IPS-18c (cell line): ENCODE data around the gene MMEL1.

Experiments used
- H3K4me3 ChIP-seq: 2 replicates; pipeline ENCODE4 v1.7.0; 2013; ENCODE audit warnings: low read depth, mild to moderate bottlenecking, low read length, moderate library complexity; ENCODE audit not compliant: insufficient read depth
- H3K9me3 ChIP-seq: one replicate; pipeline ENCODE4 v1.6.1; 2013; ENCODE audit warnings: mild to moderate bottlenecking, low read length, moderate library complexity; ENCODE audit not compliant: control insufficient read depth, insufficient read depth

Gene MMEL1

DNA sequence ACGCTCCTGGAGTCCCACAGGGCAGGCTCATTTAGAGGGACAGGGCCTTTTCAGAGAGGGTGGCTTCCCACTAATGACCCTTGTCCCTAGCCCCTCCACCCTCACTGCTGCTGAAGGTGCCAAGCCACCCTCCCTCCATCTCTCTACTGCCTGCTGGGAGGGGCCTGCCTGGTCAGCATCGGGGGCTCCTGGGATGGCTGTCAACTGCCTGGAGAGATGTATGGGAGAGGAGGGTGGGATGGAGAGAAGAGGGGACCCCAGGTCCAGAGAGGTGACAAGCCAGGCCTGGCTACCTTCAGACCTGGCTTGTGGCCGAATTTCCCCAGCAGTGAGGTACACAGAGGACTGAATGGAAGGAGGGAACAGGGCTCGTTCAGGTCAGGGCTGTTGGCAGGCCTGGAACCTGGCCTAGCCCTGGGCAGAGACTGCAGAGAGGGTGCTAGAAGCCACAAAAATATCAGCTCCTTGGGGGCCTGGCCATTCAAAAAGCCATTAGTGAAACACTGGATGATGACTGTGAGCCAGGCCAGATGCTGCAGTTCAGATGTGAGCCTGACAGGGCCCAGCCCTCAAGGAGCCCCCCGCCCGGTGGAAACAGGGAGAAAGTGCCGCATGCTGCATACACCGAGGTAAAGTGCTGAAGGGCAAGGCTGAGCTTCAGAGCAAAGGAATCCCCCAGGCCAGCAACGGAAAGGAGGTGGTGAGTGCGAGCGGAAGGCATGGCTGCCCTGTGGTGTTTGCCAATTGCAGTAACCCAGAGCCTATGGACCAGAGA is 20.0 kb downstream of the MMEL1 start:
- Histone ChIP-seq H3K4me3 (no peak overlapping the region), H3K9me3 (peaks cover 2% of the 10 kb centered on the region)

DNA sequence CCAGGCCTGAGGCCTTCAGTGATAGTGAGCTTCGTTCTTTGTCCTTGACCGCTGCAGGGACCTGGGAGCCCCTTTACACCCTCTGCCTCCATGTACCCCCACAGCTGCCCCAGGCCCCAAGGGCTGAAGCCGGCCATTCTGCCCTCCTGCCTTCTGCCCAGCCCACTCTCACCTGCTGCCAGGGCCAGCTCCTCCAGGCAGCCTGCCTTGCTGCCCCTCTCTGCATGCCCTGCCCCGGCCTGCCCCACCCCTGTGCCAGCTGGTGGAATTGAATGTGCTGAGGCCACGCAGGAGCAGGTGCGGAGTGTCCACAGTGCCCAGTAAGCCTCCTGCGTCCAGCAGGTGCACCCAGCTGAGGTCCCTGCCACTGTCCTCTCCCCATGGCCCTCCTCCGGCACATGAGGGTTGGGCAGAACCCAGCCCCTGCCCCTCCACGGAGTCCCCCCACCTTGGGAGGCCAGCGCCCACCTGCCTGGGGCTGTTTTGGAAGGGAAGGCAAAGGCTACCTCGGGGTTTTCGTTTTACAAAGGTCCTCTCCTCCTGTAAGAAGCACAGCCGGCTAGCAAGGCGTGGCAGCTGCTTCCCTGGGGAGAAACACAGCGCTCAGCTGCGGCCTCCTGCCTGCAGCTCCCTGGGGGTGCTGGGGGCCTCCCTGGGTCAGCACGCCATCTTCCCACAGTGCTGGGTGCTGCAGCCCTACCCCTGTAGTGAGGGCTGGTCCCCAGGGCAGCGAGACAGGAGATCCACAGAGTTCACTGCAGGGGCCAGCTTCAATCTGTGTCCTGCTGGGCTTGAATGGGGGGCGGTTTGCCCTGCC is 21.0 kb downstream of the MMEL1 start:
- Histone ChIP-seq H3K4me3 (no peak overlapping the region), H3K9me3 (peaks cover 2% of the 10 kb centered on the region)

DNA sequence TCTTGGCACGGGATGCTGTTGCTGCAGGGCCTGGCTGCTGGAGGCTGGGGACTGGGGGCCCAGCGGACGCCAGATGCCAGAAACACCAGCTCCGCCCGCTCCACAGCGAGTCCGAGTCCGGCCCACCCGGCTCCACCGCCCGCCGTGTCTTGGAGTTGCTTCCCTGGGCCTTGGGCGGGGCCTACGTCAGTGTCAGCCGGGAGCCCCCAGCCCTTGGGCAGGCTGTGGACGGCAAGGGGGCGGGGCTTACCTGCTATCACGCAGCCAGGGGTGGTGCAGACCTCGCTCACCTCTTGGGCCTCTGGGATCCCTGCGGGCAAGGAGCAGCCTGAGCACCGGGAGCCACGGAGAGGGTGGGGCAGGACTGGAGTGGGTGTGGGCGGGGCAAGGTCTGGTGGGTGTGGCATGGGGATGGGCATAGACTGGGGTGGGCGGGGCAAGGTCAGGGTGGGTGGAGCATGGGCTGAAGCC is 21.8 kb downstream of the MMEL1 start:
- H3K4me3 ChIP-seq = no peak overlapping the region; the same call in 1 of the 2 replicates
- H3K9me3 ChIP-seq = peaks cover 2% of the 10 kb centered on the region

DNA sequence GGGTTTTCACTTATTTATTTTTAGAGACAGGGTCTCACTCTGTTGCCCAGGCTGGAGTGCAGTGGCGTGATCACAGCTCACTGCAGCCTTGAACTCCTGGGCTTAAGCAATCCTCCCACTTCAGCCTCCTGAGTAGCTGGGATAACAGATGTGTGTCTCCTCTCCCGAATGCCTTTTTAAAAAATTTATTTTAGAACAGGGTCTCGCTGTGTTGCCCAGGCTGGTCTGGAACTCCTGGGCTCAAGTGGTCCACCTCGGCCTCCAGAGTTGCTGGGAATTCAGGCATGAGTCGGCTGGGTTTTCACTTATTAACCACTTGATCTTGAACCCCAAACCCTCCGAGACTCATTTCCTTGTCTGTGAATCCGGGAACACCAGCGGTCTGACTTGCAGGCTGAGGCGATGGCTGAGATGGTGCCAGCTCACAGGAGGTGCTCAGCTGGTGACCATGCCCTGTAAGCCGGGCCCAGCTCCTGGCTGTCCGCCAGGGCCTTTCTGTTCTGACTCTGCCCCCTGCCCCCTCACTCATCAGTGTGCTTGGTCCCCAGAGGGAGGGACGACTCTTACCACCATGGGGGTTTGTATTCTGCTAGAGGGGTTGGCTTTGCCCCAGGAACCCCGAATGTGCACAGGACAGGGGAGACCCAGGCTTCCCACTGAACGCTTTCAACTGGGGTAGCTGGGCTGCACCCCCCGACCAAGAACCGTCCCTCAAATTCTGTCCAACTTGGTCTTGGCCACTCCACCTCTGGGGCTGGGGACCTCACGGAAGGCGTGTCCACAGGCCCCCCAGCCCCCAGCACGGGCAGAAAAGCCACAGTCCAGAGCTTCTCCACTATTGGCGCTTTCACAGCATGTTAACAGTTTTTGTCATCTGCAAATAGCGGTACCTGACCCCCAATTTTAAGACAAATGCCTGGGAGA is 22.5 kb downstream of the MMEL1 start:
- Histone ChIP-seq H3K9me3 (no peaks in the 10 kb centered on the region), H3K4me3 (no peak overlapping the region; the same call in 1 of the 2 replicates)

DNA sequence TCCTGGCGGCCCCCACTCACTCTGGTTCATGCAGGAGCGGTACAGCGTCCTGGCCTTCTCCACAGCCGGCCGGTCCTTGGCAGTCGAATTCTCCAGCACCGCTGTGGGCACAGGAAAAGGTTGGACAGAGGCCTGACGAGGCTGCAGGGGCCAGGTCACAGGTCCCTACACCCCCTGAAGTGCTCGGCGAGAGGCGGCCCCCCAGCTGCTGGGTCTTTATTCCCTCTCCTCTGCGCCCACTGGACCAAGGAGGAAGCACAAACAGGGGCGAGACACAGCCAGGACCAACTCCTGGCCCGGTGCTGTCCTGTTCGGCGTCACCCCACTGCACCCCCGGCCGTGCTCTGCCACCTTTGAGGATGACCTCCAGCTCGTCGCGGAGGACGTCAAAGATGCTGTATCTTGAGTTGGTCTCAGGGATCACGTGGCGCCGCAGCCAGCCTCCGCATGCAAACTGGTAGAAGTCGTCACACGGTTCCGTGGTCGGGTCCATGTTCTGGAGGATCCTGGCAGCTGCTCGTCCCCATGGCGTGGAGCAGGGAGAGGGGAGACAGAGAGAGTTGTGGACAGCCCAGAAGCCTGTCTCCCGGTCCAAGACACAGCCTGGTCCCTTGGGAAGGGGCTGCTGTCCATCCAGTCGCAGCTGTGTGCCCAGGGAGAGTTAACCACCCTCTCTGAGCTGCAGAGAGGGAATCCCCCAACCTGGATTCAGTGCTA is 23.3 kb downstream of the MMEL1 start:
- Histone ChIP-seq H3K9me3 (no peaks in the 10 kb centered on the region), H3K4me3 (no peak overlapping the region)

DNA sequence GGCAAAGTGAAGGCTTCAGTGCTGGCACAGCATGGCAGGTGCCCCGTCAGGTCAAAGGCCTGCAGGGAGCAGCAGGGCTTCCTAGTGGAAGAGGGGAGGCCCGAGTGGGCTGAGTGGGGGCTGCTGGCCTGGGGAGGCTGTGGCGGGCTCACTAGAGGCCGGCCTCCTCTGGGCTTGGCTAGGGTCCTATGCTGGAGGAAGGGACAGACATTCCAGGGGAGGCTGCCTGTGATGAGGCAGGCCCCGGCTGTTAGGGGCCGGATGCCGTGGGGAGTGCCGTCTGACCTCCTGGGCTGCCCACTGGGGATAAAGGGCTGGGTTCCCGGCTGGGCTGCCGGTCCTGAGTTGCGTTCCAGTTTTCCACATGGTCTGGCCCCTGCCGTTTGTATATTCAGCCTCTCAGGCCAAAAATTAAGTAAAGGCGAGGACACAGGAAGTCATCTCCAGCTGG is 25.1 kb downstream of the MMEL1 start:
- H3K4me3 ChIP-seq = no peak overlapping the region
- no peaks in the 10 kb centered on the region for H3K9me3 ChIP-seq

DNA sequence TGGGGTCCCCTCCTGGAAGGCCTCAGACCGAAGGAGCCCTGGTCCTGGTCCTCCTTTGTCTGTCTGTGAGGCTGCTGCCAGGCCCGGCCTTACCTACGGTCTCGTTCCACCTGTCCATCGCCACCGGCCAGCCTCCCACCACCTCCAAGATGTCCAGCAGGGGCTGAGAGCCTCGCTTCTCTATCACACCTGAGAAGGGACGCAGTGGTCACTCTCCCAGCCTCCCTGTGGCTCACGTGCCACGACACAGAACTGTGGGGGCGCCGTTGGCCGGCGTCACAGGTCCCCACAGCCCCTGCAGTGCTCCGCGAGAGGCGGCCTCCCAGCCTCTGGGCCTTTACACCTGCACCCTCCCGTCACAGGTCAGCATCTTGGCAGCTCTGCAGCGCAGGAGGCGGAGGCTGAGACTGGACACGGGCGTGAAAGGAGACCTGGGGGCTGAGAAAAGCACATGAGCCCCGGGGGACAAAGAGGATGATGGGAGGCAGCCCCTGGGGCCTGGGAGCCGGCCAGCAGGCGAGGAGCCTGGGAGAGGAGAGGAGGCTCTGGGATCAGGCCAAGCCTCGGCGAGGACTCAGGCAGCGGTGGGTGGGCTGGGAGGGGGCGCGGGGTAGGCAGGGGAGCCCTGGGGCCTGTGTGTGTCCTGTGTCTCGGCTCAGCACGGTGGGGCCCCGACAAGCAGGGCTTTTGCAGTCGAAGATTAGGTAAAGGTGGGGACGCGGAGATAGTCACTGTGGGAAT is 25.8 kb downstream of the MMEL1 start:
- H3K4me3 ChIP-seq = no peak overlapping the region
- no peaks in the 10 kb centered on the region for H3K9me3 ChIP-seq

DNA sequence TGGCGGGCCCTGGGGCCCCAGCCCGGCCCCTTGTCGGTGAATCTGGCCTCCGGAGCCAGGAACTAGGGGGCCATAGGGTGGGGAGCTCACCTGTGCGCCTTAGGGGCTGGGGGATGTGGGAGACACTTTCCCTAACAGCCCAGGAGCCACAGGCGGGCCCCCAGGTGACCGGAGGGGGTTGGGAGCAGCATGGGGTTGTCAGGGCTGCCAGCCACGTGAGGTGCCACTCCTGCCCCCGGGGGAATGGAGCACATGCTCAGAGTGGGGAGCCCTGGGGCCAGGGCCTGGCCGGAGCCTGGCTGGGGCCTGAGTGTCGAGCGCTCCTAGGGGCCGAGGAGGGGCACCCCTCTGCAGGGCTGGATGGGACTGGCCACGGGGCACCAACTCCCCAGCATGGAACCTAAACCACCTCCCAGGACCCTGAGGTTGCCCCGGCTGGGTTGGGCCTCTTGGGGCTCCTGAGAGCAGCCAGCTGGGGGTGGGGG is 26.4 kb downstream of the MMEL1 start:
- Histone ChIP-seq H3K4me3 (no peak overlapping the region), H3K9me3 (no peaks in the 10 kb centered on the region)

DNA sequence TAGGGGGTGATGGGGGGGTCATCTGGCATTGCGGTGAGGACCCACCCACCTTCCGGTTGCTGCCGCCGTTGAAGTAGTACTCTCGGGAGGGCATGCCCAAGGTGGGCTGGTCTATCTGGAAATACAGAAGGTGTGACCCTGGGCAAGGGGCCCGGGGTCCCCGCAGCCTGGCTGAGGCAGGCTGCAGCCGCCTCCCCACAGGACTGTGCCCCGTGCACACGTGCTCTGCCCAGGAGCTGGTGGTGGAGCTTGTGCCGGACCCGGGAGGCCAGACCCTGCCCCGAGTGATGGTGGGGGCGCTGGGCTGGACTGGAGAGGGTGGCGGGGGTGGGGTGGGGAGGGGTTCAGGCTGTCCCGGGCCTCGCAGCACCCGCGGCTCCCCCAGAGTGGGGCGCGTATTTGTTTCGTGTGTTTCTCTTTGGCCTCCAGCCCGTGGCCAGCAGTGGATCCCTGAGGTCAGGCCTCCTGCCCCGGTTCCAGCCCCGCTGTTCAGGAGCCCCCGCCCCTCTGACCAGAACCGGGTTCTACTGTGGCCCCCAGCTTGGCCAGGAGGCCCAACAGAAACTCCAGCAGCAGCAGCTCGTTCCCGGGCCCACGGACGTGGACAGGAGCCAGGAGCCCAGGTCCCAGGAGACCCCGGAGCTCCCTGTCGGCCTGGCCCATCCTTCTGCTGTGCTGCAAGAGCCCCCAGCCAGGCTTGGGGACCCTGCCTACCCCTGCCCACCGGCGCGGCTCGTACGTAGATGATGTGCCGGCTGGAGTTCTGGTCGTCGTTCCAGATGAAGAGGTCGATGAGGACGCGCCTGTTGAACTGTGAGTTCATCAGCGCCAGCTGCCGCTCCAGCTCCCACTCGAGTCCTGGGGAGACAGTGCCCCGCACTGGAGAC is 27.1 kb downstream of the MMEL1 start:
- Histone ChIP-seq H3K9me3 (no peaks in the 10 kb centered on the region), H3K4me3 (no peak overlapping the region)

DNA sequence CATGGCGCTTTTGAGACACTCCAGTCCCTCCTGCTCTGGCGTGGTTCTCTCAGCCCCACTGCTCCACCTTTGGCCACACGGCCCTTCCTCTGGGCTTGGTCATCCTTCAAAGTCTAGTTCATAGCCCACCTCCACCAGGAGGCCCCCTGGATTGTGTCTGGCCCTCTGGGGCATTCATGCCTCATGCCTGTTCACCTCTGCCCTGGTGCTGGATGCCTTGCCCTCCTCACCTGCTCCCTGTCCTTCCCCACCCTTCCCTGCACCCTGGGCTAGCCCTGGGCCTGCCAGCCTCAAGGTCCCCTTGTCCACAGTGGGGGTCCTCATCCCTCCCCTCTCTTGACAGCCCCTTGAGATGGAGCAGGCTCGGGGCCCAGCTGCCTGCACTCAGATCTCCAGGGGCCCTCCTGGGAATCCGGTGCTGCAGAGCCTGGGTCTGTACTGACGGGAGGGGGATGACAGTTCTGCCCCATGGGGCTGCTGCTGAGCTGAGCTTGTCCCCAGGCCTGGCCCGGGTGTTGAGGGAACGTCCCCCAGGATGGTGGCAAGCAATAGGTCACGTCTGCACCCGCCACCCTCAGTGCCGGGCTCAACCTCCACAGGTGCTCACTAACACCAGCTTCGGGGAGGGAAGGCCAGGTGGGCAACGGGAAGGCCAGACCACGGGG is 27.8 kb downstream of the MMEL1 start:
- no peak overlapping the region for H3K4me3 ChIP-seq
- no peaks in the 10 kb centered on the region for H3K9me3 ChIP-seq

DNA sequence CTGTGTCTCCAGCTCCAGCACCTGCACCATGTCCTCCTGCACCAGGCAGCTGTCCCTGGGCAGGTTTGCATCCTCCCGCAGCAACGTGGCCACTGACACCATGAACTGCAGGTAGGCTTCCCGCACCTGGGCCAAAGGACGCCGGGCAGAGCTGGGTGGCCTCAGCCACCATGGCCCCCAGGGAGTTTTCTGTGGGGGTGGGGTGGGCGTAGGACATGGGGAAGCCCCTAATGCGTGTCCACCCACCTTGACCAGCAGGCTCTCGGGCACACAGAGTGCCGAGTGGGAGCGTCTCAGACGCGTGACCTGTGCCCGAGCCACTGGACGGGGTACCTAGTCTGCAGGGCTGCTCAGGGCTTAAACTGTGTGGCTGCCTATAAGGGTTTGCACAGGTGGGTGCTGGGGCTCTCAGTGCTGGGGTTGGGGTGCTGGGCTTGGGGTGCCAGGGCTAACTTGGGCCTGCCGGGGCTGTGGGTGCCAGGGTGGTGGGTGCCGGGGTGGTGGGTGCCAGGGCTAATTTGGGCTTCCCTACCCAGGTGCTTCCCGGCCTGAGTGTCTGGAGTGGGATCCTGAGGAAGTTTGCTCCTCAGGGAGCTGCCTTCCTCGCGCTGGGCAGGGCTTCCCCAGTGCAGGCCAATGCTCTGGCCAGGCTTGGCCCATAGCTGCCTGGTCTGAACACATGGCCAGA is 28.5 kb downstream of the MMEL1 start:
- H3K4me3 ChIP-seq = no peak overlapping the region
- H3K9me3 ChIP-seq = no peaks in the 10 kb centered on the region

DNA sequence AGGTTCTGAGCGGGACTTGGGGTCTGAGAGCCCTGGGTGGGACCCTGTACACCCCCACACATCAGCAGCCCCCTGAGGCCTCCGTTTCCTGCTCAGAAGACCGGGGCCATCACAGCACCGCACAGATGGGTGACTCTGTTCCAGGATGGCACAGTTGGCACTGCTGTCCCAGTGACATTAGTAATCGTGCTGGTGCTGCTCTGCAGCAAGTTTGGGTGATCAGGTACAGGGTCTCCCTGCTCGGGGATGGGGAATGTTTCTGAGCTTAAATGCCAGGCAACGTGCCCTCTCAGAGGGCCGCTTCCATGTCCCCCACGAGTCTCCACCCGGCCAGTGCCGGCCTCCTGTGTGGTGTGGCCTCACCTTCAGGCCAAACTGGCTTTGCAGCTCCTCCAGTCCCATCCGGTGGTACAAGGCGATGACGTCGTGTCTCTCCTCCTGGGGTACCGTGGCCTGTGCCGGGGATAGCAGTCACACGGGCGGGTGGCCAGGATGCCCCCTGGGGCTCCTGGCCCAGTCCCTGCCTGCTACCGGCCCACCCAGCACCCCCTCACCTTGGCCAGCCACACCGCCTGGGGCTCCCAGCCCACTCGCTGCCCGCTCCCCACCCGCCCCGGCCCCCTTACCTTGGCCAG is 29.2 kb downstream of the MMEL1 start:
- Histone ChIP-seq H3K4me3 (no peak overlapping the region), H3K9me3 (no peaks in the 10 kb centered on the region)

DNA sequence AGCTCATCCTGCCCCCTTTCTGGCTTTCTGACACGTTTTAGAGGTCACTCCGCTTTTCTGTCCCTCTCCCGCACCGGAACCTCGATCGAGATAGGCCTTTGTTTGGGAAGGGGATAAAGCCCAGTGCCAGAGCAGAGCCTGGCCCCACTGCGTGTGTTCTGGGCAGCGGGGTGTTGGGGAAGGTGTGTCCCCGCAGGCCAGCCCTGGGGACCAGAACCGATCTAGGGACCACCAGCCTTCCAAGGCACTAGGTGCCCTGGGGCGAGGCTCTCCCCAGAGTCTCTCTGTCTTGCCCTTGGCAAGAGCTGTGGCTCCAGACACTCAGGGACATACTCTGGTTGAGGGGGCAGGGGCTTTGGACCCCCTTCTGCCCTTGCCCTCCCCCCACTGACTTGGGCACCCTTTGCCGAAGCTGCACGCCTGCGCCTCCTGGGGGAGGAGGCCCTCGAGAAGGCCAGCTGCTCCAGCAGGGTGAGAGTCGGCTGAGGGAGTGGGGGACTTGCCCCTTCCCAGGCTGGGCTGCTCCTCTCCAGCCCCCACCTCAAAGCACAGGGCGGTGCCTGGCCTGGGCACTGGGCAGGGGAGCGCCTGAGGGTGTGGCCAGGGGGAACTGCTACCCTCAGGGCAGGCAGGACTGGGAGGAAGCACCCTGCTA is 29.8 kb downstream of the MMEL1 start:
- no peaks in the 10 kb centered on the region for H3K9me3 ChIP-seq
- no peak overlapping the region for H3K4me3 ChIP-seq
